SK-N-SH treated with all-trans-retinoic acid at 6 μM for 48 hours (cell line): ENCODE results near the gene GNS.

Source experiments
- ATAC-seq: fragments of 200-7000 bp; cut with Tn5 transposase; 3 replicates; pipeline ENCODE4 v1.9.1; 2020; ENCODE audit warnings: mild to moderate bottlenecking, moderate library complexity
- ARNTL ChIP-seq: fragments of 450-650 bp; formaldehyde crosslinking; IDR thresholded peaks from 2 replicates; pipeline ENCODE4 v1.5.0; 2020; ENCODE audit warnings: low read depth, mild to moderate bottlenecking, moderate library complexity, borderline replicate concordance
- BACH2 ChIP-seq: fragments of 250-450 bp; sonication (Bioruptor Pico); IDR thresholded peaks from 2 replicates; pipeline ENCODE4 v1.9.0; 2021; ENCODE audit warnings: mild to moderate bottlenecking, borderline replicate concordance
- CSDC2 ChIP-seq: fragments of 250-450 bp; sonication (Bioruptor Pico); IDR thresholded peaks from 2 replicates; pipeline ENCODE4 v1.5.0; 2020; ENCODE audit warnings: mild to moderate bottlenecking, moderate library complexity
- ESRRG ChIP-seq: fragments of 250-450 bp; sonication (Bioruptor Pico); IDR thresholded peaks from 2 replicates; pipeline ENCODE4 v1.6.1; 2021; ENCODE audit warnings: mild to moderate bottlenecking
- ISL1 ChIP-seq: fragments of 250-450 bp; sonication (Bioruptor Pico); IDR thresholded peaks from 2 replicates; pipeline ENCODE4 v2.1.2; 2022; ENCODE audit warnings: mild to moderate bottlenecking, moderate library complexity
- OSR1 ChIP-seq: fragments of 250-450 bp; sonication (Bioruptor Pico); IDR thresholded peaks from 2 replicates; pipeline ENCODE4 v1.8.0; 2022; ENCODE audit warnings: moderate library complexity, mild to moderate bottlenecking, inconsistent platforms
- PATZ1 ChIP-seq: fragments of 250-450 bp; sonication (Bioruptor Pico); IDR thresholded peaks from 2 replicates; pipeline ENCODE4 v1.8.0; 2020; ENCODE audit warnings: mild to moderate bottlenecking, moderate library complexity, borderline replicate concordance
- POU6F1 ChIP-seq: fragments of 250-450 bp; sonication (Bioruptor Pico); IDR thresholded peaks from 2 replicates; pipeline ENCODE4 v1.8.0; 2021; ENCODE audit warnings: low read depth, mild to moderate bottlenecking, moderate library complexity, borderline replicate concordance
- PPARA ChIP-seq: fragments of 250-450 bp; sonication (Bioruptor Pico); IDR thresholded peaks from 2 replicates; pipeline ENCODE4 v1.5.0; 2020; ENCODE audit warnings: mild to moderate bottlenecking, borderline replicate concordance
- RARB ChIP-seq: fragments of 250-450 bp; sonication (Bioruptor Pico); IDR thresholded peaks from 2 replicates; pipeline ENCODE4 v1.8.0; 2021; ENCODE audit warnings: mild to moderate bottlenecking, moderate library complexity
- SNAI2 ChIP-seq: fragments of 250-450 bp; sonication (Bioruptor Pico); IDR thresholded peaks from 2 replicates; pipeline ENCODE4 v1.5.0; 2020; ENCODE audit warnings: mild to moderate bottlenecking, moderate library complexity
- TCF4 ChIP-seq: fragments of 250-450 bp; sonication (Bioruptor Pico); IDR thresholded peaks from 2 replicates; pipeline ENCODE4 v1.8.0; 2021; ENCODE audit warnings: mild to moderate bottlenecking, moderate library complexity, borderline replicate concordance
- TOX ChIP-seq: fragments of 250-450 bp; sonication (Bioruptor Pico); IDR thresholded peaks from 2 replicates; pipeline ENCODE4 v1.8.0; 2021; ENCODE audit warnings: mild to moderate bottlenecking, moderate library complexity, borderline replicate concordance
- ZC3H10 ChIP-seq: fragments of 250-450 bp; sonication (Bioruptor Pico); IDR thresholded peaks from 2 replicates; pipeline ENCODE4 v1.5.1; 2021; ENCODE audit warnings: mild to moderate bottlenecking, moderate library complexity
- ZFP30 ChIP-seq: fragments of 450-650 bp; formaldehyde crosslinking; IDR thresholded peaks from 2 replicates; pipeline ENCODE4 v1.5.0; 2022; ENCODE audit warnings: mild to moderate bottlenecking, moderate library complexity
- ZNF565 ChIP-seq: fragments of 450-650 bp; formaldehyde crosslinking; conservative IDR thresholded peaks from 2 replicates; pipeline ENCODE4 v1.5.0; 2020; ENCODE audit warnings: low read depth, mild to moderate bottlenecking, moderate library complexity
- ZNF70 ChIP-seq: fragments of 450-650 bp; formaldehyde crosslinking; IDR thresholded peaks from 2 replicates; pipeline ENCODE4 v1.5.0; 2020; ENCODE audit warnings: mild to moderate bottlenecking, moderate library complexity
- TF ChIP-seq, protein P1 (sequence below): fragments of 250-450 bp; sonication (Bioruptor Pico); IDR thresholded peaks from 2 replicates; pipeline ENCODE4 v1.5.1; 2021; ENCODE audit warnings: mild to moderate bottlenecking, moderate library complexity
- TF ChIP-seq, protein P2 (sequence below): fragments of 250-450 bp; sonication (Bioruptor Pico); IDR thresholded peaks from 2 replicates; pipeline ENCODE4 v1.5.1; 2020; ENCODE audit warnings: low read depth, mild to moderate bottlenecking, moderate library complexity
- TF ChIP-seq, protein P3 (sequence below): fragments of 250-450 bp; sonication (Bioruptor Pico); IDR thresholded peaks from 2 replicates; pipeline ENCODE4 v1.5.0; 2020; ENCODE audit warnings: mild to moderate bottlenecking, moderate library complexity

The GNS gene

DNA sequence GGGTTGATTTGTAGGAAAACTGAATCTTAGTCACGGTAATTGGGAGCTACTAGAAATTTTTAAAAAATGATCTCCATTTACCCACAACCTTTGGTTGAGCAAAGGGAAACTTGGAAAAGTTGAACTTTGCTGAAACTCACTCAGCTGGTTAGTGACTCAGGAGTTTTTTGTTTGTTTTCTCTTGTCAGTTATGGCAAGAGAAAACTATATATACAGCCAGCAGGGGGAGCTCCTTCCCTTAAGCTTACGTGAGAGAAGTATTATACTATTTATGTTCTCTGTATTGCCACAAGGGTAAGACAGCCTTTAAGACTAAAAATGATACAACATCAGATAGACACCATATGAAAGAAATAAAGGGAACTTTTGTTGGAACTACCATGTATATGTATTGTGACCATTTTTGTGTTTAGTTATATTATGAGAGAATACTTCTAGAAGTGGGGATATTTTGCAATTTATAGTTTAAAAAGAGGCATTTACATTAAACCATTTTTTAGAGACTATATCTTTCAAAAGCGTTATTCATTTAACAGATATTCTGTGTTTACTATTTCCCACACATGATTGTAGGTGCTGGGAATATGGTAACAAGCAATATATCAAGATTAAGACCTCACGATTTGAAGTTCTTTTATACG is 37.1 kb upstream of the GNS start:
- peak; percentile 98 for ATAC-seq
- TF ChIP-seq, protein P1, sequence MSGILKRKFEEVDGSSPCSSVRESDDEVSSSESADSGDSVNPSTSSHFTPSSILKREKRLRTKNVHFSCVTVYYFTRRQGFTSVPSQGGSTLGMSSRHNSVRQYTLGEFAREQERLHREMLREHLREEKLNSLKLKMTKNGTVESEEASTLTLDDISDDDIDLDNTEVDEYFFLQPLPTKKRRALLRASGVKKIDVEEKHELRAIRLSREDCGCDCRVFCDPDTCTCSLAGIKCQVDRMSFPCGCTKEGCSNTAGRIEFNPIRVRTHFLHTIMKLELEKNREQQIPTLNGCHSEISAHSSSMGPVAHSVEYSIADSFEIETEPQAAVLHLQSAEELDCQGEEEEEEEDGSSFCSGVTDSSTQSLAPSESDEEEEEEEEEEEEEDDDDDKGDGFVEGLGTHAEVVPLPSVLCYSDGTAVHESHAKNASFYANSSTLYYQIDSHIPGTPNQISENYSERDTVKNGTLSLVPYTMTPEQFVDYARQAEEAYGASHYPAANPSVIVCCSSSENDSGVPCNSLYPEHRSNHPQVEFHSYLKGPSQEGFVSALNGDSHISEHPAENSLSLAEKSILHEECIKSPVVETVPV (CRISPR knock-in tag), result no peak
- TF ChIP-seq CSDC2 (CRISPR knock-in tag) (no peak), PATZ1 (CRISPR knock-in tag) (no peak)

DNA sequence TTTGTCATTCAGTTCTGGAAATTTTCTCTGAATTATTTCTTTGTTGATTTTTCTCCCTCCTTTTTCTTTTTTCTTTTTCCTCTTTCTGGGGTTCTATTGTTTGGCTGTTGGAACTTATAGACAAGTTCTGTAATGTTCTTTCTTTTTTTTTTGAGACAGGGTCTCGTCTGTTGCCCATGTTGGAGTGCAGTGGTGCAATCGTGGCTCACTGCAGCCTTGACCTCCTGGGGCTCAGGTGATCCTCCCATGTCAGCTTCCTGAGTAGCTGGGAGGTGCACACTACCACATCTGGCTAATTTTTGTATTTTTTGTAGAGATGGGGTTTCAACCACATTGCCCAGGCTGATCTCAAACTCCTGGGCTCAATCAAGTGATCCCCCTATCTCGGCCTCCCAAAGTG is 35.1 kb upstream of the GNS start:
- TF ChIP-seq PATZ1 (CRISPR knock-in tag) (no peak), ZFP30 (CRISPR knock-in tag) (no peak), BACH2 (CRISPR knock-in tag) (no peak), ARNTL (CRISPR knock-in tag) (no peak), TCF4 (no peak), RARB (CRISPR knock-in tag) (no peak), ZC3H10 (CRISPR knock-in tag) (no peak), SNAI2 (CRISPR knock-in tag) (no peak), ZNF70 (CRISPR knock-in tag) (no peak), TOX (no peak), POU6F1 (CRISPR knock-in tag) (no peak), CSDC2 (CRISPR knock-in tag) (no peak)
- TF ChIP-seq, protein P2, sequence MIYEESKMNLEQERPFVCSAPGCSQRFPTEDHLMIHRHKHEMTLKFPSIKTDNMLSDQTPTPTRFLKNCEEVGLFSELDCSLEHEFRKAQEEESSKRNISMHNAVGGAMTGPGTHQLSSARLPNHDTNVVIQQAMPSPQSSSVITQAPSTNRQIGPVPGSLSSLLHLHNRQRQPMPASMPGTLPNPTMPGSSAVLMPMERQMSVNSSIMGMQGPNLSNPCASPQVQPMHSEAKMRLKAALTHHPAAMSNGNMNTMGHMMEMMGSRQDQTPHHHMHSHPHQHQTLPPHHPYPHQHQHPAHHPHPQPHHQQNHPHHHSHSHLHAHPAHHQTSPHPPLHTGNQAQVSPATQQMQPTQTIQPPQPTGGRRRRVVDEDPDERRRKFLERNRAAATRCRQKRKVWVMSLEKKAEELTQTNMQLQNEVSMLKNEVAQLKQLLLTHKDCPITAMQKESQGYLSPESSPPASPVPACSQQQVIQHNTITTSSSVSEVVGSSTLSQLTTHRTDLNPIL (CRISPR knock-in tag), result no peak
- TF ChIP-seq, all 23 proteins: peak for 0
- no peak for ATAC-seq

DNA sequence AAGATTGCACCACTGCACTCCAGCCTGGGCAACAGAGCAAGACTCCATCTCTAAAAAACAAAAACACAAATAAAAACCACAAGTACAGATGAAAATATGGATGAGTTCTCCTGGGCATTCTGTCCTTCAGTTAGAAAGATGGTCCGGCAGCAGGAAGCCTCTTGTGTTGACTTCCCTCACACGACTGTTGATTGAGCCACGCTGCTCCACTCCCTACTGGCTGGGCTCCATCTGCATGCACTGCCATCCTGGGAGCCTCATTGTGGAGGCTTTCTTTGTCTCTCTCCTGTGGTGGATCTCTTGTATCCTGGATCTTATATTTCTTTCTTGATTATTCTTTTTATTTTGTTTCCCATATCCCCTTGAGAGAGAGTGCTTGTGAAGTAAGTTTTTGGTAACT is 34.4 kb upstream of the GNS start:
- ATAC-seq, result no peak
- TF ChIP-seq ZNF565 (CRISPR knock-in tag) (no peak), ARNTL (CRISPR knock-in tag) (no peak), BACH2 (CRISPR knock-in tag) (no peak), PPARA (CRISPR knock-in tag) (no peak), ISL1 (no peak), ZFP30 (CRISPR knock-in tag) (no peak), OSR1 (CRISPR knock-in tag) (no peak), SNAI2 (CRISPR knock-in tag) (no peak), PATZ1 (CRISPR knock-in tag) (no peak), ZNF70 (CRISPR knock-in tag) (no peak), ESRRG (no peak), CSDC2 (CRISPR knock-in tag) (no peak), ZC3H10 (CRISPR knock-in tag) (no peak)
- TF ChIP-seq, protein P3, sequence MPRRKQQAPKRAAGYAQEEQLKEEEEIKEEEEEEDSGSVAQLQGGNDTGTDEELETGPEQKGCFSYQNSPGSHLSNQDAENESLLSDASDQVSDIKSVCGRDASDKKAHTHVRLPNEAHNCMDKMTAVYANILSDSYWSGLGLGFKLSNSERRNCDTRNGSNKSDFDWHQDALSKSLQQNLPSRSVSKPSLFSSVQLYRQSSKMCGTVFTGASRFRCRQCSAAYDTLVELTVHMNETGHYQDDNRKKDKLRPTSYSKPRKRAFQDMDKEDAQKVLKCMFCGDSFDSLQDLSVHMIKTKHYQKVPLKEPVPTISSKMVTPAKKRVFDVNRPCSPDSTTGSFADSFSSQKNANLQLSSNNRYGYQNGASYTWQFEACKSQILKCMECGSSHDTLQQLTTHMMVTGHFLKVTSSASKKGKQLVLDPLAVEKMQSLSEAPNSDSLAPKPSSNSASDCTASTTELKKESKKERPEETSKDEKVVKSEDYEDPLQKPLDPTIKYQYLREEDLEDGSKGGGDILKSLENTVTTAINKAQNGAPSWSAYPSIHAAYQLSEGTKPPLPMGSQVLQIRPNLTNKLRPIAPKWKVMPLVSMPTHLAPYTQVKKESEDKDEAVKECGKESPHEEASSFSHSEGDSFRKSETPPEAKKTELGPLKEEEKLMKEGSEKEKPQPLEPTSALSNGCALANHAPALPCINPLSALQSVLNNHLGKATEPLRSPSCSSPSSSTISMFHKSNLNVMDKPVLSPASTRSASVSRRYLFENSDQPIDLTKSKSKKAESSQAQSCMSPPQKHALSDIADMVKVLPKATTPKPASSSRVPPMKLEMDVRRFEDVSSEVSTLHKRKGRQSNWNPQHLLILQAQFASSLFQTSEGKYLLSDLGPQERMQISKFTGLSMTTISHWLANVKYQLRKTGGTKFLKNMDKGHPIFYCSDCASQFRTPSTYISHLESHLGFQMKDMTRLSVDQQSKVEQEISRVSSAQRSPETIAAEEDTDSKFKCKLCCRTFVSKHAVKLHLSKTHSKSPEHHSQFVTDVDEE, result no peak
- TF ChIP-seq, protein P1 (CRISPR knock-in tag), result no peak
